SK-N-MC (cell line): ENCODE measurements around the gene PCNT.

Source experiments
- EZH2 ChIP-seq: fragments of 200-600 bp; sonication (generic); IDR thresholded peaks from one replicate; pipeline ENCODE4 v1.6.1; 2017; ENCODE audit warnings: antibody characterized with exemption
- FOXP2 ChIP-seq: optimal IDR thresholded peaks from 2 replicates; pipeline ENCODE3; 2011; ENCODE audit warnings: mild to moderate bottlenecking, moderate library complexity; ENCODE audit not compliant: insufficient read depth; ENCODE audit errors: extremely low read length, control extremely low read depth
- POLR2AphosphoS5 ChIP-seq: IDR thresholded peaks from 2 replicates; pipeline ENCODE4 v1.6.1; 2012; ENCODE audit warnings: mild to moderate bottlenecking, low read depth, low read length, borderline replicate concordance

GRCh38 chr21:46316708-46317324 lies 7.1 kb upstream of the PCNT start:
- TF ChIP-seq EZH2 (no peak), POLR2AphosphoS5 (peak; percentile 14; the same call in 1 of the 2 replicates), FOXP2 (no peak)
